ENCODE data around the gene REEP1.

DNA sequence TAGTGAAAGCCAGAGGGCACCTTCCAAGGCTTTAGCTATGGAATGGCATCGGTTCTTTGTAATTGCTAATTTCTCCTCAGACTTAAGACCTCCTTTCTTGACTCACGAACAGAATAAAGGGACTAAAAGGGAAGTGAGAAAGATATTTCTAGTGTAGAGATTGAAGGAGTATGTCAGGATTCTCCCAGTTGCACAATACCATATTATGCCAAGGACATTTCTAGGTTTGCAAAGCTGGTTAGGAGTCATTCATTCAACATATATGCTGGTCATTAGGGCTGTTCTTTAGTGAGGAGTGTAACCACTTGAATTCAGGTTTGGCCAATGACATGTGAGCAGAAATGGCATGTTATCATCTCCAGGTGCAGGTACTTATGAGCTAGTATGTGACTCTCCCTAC lies 7.4 kb downstream of the REEP1 start:
- TF ChIP-seq POLR2A (IDR thresholded peaks at IDR 0.05), result no peak
- TF ChIP-seq, protein P1, sequence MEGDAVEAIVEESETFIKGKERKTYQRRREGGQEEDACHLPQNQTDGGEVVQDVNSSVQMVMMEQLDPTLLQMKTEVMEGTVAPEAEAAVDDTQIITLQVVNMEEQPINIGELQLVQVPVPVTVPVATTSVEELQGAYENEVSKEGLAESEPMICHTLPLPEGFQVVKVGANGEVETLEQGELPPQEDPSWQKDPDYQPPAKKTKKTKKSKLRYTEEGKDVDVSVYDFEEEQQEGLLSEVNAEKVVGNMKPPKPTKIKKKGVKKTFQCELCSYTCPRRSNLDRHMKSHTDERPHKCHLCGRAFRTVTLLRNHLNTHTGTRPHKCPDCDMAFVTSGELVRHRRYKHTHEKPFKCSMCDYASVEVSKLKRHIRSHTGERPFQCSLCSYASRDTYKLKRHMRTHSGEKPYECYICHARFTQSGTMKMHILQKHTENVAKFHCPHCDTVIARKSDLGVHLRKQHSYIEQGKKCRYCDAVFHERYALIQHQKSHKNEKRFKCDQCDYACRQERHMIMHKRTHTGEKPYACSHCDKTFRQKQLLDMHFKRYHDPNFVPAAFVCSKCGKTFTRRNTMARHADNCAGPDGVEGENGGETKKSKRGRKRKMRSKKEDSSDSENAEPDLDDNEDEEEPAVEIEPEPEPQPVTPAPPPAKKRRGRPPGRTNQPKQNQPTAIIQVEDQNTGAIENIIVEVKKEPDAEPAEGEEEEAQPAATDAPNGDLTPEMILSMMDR (IDR thresholded peaks at IDR 0.05), result no peak
